ENCODE data around the gene TNKS2.
"Not testable (repeated sequence)": the region's sequence is repeated elsewhere in the genome, so short reads cannot be mapped to it uniquely, and the experiment has no call there.

Gene TNKS2

DNA sequence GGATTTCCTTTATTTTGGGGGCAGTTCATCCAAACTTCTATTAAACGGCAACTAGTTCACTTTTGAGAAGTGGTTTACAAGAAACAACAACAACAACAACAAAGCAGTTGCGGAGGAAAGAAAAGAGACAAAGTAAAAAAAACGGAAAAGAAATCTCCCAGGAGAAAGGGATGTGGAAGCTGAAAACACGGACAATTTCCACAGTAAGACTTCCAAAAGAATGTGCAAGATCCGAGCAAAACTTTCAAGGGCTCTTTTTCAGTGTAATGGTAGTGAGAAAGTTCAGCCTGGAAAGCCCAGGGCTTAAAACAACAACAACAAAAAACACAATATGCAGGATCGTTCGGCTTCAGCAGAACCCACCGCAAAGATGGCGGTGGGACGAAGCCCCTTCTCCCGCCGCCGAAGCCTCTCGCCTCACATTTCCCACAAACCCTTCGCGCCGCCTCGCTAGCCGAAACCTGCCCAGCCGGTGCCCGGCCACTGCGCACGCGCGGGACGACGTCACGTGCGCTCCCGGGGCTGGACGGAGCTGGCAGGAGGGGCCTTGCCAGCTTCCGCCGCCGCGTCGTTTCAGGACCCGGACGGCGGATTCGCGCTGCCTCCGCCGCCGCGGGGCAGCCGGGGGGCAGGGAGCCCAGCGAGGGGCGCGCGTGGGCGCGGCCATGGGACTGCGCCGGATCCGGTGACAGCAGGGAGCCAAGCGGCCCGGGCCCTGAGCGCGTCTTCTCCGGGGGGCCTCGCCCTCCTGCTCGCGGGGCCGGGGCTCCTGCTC lies at the start of gene TNKS2:
TSS of gene TNKS2 (plus strand) at position 553 of the 775 bp plus-strand sequence. CDS start 265 bp downstream, outside the sequence.
- peak; percentile 98 for DNase-seq

DNA sequence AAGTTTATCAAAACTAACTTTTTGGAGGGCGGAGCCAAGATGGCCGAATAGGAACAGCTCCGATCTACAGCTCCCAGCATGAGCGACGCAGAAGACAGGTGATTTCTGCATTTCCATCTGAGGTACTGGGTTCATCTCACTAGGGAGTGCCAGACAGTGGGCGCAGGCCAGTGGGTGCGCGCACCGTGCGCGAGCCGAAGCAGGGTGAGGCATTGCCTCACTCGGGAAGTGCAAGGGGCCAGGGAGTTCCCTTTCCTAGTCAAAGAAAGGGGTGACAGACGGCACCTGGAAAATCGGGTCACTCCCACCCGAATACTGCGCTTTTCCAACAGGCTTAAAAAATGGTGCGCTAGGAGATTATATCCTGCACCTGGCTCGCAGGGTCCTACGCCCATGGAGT lies 48.6 kb upstream of the TNKS2 start:
- not testable (repeated sequence) for DNase-seq

DNA sequence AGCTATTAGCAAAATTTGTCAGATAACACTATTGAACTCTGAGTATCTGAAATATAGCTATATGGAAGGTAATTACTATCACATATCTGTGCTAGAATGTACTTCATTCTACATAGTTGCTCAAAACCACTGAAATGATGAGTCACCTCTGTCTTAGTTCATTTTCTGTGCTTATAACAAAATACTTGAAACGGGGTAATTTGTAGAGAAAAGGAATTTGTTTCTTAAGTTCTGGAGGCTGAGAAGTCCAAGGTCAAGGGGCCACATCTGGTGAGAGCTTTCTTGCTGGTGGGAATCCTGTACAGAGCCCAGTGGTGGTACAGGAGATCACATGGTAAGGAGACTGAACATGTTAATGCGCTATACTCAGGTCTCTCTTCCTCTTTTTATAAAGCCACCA lies 41.9 kb upstream of the TNKS2 start:
- no peak for DNase-seq

DNA sequence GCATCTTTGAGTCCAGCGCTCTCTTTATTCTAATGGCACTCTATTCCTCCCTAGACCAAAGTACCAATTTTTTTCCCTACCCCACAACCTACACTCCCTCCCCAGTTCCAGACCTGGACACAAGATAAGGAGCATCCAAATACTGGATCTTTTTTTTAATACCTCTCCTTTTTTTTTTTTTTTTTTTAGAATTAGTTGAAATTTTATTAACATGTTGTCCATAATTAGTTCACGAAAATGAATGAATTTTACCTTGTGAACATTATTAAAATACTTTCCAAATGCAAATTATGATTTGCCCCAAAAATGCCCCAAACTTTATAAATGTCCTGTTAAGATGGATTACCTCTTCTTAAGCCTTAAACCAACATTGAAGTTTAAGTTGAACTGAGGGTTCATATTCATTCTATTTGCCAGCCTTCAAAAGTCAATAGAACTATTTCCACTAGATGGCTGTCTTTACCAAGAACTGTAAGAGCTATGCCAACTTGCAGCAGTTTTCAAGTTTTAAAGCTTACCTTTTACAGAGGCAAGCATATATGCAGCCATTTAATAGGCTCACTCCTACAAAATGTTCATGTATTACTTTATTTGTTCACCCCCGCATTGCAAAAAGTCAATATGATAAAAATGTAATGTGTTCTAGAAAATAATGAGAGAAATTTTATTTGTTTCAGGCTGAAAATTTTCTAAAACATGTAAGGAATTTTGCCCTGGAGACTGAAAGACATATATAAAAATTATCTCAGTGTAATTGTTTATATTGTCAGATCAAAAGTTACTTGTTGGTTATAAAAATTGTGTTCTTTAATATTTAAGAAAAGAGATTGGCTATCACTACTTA lies 39.7 kb upstream of the TNKS2 start:
- DNase-seq: no peak

DNA sequence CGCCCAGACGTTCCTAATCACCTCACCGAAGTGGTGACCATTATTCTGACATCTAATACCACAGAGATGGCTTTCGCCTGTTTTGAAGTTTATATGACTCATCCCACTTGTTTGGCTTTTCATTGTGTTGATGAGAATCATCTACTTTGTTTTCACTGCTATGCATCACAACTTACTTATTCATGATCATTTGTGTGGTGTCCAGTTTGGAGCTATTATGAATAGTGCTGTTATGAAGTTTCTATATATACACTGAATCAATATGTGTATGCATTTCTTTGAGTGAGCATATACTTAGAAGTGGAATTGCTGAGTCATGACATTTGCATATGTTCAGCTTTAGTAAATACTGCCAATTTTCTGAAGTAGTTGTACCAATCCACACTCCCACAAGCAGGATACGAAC lies 38.6 kb upstream of the TNKS2 start:
- no peak for DNase-seq

DNA sequence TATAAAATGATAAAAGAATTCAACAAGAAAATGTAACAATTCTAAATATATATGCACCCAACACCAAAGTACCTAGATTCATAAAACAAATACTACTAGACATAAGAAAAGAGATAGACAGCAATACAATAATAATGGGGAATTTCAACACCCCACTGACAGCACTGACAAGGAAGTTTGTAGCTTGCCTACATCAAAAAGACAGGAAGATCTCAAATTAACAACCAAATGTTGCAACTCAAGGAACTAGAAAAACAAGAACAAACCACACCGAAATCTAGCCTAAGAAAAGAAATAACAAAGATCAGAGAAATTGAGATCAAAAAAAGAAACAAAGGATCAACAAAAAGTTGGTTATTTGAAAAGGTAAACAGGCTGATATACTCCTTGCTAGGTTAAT lies 36.5 kb upstream of the TNKS2 start:
- no peak for DNase-seq

DNA sequence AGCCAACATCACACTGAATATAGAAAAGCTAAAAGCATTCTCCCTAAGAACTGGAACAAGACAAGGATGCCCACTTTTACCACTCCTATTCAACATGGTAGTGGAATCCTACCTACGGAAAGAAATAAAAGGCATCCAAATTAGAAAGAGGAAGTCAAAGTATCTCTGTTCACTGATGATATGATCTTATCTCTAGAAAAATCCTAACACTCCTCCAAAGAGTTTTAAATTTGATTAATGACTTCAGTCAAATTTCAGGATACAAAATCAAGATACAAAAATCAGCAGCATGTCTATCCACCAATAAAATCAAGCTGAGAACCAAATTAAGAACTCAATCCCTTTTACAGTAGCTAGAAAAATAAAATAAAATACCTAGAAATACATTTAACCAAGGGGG lies 35.3 kb upstream of the TNKS2 start:
- DNase-seq: no peak

DNA sequence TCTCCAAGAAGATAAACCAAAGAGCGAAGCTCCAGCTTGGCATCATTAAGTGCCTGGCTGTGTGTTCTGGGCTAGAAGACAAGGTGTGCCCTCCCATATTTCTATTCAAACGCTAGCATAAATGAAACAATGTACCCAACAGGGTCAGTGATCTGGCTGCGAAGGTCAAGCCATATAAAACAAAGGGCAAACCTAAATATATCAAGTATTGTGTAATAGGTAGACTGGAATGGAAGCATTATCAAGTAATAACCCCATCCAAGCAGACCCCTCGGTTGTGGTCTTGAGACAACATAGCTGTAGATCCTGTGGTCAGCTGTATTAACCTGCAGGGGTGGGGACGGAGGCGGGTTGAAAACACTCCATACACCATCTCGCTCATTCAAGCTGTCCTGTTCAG lies 31.6 kb upstream of the TNKS2 start:
- DNase-seq: no peak

DNA sequence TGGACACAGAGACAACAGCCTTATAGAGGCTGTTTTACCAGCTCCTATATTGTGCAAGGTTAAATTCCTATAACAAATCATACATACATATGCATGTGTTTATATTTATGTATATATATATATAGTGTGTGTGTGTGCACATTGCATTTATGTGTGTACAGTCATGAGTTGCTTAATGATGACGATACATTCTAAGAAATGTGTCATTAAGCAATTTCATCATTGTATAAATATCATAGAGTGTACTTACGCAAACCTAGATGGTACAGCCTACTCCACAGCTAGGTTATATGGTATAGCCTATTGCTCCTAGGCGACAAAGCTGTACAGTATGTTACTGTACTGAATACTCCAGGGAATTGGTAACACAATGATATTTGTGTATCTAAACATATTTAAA lies 30.1 kb upstream of the TNKS2 start:
- no peak for DNase-seq

DNA sequence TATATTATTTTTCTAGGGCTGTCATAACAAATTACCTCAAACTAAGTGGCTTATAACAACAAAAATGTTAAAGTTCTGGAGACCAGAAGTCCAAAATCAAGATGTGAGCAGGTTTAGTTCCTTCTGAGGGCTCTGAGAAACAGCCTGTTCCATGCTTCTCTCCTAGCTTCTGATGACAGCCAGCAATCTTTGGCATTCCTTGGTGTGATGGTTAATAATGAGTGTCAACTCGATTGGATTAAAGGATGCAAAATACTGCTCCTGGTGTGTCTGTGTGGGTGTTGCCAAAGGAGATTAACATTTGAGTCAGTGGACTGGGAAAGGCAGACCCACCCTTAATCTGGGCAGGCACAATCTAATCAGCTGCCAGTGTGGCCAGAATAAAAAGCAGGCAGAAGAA lies 26.3 kb upstream of the TNKS2 start:
- no peak for DNase-seq

DNA sequence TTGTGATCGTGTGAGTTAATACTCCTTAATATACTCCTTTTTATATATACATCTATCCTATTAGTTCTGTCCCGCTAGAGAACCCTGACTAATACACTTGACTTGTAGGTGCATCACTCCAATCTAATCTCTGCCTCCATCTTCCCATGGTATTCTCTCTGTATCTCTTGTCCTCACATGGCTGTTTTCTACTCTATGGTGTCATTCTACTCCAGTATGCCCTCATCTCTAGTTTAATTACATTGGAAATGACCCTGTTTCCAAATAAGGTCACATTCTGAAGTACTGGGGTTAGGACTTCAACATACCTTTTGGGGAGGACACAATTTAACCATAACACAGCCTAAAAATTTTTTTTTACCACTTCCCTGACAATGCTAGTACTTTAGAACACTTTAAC lies 25.8 kb upstream of the TNKS2 start:
- DNase-seq: no peak

DNA sequence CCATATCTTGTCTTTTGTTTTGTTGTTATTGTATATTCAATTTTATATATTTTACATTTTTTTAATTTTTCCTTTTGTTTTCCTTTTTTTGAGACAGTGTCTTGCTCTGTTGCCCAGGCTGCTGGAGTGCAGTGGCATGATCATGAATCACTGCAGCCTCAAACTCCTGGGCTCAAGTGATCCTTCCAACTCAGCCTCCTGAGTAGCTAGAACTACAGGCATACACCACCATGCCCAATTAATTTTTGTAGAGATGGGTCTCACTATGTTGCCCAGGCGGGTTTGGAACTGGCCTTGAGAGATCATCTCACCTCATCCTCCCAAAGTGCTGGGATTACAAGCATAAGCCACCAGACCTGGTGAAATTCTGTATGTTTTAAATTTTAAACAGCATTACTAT lies 25.4 kb upstream of the TNKS2 start:
- no peak for DNase-seq

DNA sequence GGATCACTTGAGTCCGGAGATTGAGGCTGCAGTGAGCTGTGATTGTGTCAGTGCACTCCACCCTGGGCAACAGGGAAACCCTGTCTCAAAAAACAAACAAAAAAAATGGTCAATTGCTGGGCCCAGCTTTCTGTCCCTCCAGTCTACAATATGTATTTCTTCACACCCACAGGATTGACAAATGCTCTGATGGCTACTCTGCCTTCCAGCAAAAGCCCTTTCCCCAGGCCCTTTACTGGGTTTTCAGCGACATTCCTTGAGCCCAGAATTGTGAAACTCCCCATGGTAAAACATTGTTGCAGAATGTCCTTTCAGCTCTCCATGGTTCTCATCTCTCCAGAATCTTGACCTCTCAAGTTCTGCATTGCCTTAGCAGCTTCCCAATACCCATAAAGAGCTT lies 23.7 kb upstream of the TNKS2 start:
- DNase-seq: no peak

DNA sequence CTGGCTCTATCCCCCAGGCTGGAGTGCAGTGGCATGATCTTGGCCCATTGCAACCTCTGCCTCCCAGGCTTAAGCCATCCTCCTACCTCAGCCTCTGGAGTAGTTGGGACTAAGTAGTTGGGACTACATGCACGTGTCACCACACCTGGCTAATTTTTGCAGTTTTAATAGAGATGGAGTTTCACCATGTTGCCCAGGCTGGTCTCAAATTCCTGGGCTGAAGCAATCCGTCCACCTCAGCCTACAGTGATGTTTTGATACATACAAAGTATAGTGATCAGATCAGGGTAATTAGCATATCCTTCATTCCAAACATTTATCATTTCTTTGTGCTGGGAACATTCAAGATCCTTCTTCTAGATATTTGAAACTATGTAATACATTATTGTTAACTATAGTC lies 22.5 kb upstream of the TNKS2 start:
- DNase-seq: no peak

DNA sequence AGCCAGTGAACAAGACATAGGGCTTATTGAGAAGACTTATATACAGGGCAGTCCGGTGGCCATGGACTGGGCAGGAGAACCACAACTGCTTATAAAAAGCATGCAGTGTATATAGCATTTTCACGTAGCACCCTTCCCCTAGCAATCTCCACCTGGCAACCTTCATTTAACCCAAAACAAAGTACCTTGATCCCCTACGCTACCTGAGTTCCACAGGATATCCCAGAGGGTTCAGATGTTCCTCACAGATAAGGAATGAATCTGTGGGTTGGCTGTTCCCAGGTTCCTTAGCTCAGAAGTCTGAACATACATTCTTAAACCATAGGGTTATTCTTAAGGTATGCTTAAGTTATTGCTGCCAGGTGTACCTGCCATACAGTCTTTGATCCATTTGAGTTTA lies 22.0 kb upstream of the TNKS2 start:
- no peak for DNase-seq

DNA sequence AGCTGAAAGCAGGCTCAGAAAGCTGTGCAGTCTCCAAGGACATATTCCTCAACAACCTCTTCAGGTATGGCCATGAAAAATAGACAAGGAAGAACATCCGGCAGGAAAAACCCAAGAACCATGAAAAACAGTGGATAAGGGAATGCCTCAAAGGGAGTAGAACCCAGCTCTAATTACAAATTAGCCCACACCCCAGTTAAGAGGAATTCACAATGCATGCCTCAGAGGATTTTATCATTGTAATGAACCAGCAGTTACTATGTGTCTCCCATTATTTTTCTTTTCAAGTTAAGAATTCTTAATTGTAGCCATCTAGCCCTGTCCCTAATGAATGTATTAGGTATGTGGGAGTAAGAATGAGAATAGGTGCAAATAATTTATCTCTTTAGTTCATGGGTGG lies 19.7 kb upstream of the TNKS2 start:
- DNase-seq: no peak

DNA sequence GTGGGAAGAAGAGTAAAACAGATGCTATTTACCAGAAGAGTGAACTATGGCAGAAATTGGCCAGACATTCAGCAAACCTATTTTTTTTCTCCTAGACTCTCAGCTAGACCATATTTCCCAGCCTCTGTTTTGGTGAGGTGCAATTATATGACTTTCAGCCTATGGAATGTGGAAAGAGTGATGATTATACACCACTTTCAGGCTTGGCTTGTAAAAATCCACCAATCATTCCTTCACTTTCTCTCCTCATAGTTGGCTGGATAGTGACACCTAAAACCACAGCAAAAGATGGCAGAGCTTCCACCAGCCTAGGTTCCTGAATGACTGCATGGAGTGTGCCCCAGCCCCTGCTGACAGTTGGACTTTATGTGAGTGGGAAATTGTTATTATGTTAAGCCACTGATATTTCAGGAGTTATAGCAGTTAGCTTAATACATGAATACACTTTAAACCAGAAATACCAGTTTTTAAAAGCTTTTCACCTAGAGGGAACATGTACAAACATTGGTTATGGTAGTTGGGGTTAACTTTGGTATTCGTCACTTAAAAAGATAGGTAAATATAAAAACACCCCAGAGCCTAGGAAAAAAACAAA lies 19.1 kb upstream of the TNKS2 start:
- no peak for DNase-seq

DNA sequence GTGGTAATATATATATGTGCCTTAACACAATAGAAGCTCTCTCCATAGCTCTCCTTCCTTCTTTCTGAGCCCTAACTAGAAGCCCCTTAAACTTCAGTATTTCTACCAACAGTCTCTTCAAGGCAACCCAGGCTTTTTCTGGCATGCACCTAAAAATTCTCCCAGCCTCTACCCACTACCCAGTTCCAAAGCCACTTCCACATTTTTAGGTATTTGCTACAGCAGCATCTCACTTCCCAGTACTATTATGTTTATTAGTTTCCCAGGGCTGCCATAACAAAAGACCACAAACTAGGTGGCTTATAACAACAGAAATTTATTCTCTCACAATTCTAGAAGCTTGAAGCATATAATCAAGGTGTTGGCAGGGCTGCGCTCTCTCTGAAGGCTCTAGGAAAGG lies 15.7 kb upstream of the TNKS2 start:
- no peak for DNase-seq

DNA sequence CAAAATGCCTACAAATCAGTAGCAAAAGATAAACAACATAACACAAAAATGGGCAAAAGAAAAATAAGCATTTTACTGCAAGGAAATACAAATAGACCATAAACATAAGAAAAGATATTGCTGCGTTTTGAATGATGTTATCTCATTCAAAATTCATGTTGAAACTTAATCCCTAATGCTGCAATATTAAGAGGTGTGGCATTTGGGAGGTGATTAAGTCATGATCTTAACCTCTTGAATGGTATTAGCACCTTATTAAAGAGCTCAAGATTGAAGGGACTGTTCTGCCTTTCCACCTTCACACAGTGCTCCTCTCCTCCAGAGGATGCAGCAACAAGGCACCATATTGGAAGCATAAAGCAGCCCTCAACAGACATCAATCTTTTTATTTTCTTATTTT lies 12.4 kb upstream of the TNKS2 start:
- no peak for DNase-seq

DNA sequence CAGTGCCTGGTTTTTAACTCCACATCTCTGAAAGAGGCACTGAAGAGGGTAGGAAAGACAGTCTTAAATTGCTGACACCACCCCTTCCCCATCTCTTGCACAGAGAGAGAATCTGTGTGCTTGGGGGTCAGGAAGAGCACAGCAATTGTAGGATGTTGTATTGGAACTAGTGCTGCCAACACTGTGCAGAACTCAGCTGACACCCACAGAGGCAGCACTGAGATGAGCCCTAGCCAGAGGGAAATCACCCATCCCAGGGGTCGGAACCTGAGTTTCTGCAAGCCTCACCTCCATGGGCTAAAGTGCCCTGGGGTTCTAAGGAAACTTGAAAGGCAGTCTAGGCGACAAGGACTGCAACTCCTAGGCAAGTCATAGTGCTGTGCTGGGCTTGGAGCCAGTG lies 11.0 kb upstream of the TNKS2 start:
- DNase-seq: no peak

DNA sequence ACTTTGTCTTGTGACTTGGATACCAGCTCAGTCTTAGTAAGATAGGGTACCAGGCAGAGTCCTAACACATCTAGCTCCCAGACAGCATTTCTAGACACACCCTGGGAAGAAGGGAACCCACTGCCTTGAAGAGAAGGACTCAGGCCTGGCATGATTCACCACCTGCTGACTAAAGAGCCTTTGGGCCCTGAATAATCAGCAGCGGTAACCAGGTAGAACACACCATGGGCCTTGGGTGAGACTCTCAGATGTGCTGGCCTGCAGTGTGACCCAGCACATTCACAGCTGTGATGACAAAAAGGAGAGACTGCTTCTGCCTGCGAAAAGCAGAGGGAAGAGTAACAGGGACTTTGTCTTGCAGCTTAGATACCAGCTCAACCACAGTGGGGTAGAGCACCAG lies 10.4 kb upstream of the TNKS2 start:
- DNase-seq: no peak

DNA sequence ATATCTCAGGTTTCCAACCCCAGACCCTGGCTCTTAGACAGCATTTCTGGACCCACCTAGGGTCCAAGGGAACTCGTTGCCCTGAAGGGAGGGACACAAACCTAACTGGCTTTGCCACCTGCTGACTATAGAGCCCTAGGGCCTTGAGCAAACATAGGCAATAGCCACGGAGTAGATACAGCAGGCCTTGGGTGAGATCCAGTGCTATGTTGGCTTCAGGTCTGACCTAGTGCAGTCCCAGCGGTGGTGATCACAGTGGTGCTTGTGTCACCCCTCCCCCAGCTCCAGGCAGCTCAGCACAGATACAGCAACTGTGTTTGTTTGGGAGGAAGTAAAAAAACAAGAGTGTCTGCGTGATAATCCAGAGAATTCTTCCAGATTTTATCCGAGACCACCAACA lies 9.7 kb upstream of the TNKS2 start:
- DNase-seq: no peak

DNA sequence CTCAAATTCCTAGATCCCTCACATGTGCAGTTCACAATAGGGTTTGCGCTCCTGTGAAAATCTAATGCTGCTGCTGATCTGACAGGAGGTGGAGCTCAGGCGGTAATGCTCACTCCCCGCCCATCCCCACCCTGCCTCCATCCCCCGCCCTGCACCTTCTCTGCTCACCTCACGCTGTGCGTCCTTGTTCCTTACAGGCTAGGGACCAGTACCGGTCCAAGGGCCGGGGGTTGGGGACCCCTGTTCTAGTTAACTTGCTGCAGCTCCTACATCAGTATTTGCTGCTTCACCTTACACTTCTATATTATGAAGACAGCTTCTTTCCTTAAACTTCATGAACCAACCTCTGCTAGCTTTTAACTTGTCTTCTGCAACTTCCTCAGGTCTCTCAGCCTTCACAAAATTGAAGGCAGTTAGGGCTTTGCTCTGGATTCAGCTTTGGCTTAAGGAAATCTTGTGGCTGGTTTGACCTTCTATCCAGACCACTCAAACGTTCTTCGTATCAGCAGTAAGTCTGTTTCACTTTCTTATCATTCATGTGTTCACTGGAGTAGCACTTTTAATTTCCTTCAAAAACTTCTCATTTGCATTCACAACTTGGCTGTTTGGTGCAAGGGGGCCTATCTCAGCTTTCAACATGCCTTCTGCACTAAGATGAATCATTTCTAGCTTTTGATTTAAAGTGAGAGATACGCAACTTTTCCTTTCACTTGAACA lies 1.7 kb upstream of the TNKS2 start:
- peak; percentile 65 for DNase-seq

All from islet precursor cell (in vitro differentiated cells).